NCI-H524 treated with DMSO at 0.1 percent for 48 hours (cell line): ENCODE results near the gene NAPA.

Experiments
- DNase-seq: peaks from one replicate; lab custom pipeline; 2025; lab: John Stamatoyannopoulos, UW

Gene NAPA

DNA sequence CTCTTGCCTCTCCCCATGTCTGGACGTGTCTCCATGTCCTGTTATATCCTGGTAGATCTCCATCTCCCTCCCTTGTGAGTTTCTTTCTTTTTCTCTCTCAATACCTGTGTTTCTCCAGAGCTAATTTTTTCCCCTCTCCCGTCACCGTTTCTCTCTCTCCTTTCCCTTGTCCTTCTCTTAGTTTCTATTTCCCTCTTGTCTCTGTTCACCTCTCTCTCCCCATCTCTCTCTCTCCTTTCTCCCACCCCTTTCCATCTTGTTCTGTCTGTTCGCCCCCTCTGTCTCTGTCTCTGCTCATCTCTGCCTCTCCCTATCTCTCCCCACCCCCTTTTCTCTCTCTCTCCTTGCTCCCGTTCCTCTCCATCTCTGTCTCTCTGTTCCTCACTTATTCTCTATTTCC, 56.2 kb downstream of the NAPA start:
- DNase-seq, result no peak

- no peak for DNase-seq
These were observed 58.0 kb downstream of the NAPA start for GRCh38 chr19:47456721-47457474.

- DNase-seq, result no peak
These were observed 64.4 kb downstream of the NAPA start for GRCh38 chr19:47450478-47450877.

- no peak for DNase-seq
These were observed 66.5 kb downstream of the NAPA start for GRCh38 chr19:47448360-47448727.

GRCh38 chr19:47447470-47448359, 67.1 kb downstream of the NAPA start:
- DNase-seq, result no peak

GRCh38 chr19:47446534-47447469, 68.1 kb downstream of the NAPA start:
- no peak for DNase-seq

- peak; percentile 14 for DNase-seq
These were observed 68.9 kb downstream of the NAPA start for GRCh38 chr19:47445937-47446402.

- peak; percentile 14 for DNase-seq
These were observed 69.3 kb downstream of the NAPA start for GRCh38 chr19:47445527-47445926.

GRCh38 chr19:47444388-47444821, 70.5 kb downstream of the NAPA start:
- no peak for DNase-seq

GRCh38 chr19:47443331-47443730, 71.5 kb downstream of the NAPA start:
- DNase-seq, result no peak

DNA sequence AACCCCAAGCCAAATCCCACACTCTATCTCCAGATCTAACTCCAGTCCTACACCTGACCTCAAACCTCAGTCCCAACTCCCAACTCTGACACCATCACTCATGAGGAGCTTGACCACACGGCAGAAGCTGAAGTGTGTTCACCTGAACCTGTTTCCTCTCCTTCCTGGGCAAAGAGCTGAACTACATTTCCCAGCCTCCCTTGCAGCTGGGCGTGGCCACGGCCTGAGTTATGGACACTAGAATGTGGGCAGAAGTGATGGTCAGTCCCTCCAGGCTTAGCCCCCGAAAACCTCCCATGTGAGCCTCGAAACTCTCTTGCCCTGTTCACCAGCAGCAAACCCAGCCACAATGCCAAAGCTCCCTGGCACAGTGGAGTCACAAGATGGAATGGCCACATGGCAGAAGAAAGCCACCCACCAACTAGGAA, 76.1 kb downstream of the NAPA start:
- DNase-seq, result no peak
